GOT3 (cell line): Measurements from ENCODE around the gene ECEL1.

Source experiments
- DNase-seq: peaks from one replicate; lab custom pipeline; 2025; ENCODE audit warnings: mixed read lengths; lab: John Stamatoyannopoulos, UW

Gene ECEL1

GRCh38 chr2:232498452-232498851, 10.8 kb upstream of the ECEL1 start:
- DNase-seq = no peak

- DNase-seq = no peak
Measured at GRCh38 chr2:232497348-232497747, 9.7 kb upstream of the ECEL1 start.

GRCh38 chr2:232496501-232497270, 9.1 kb upstream of the ECEL1 start:
- no peak for DNase-seq

- DNase-seq = no peak
Measured at GRCh38 chr2:232495292-232495691, 7.7 kb upstream of the ECEL1 start.

- no peak for DNase-seq
Measured at GRCh38 chr2:232494542-232494941, 6.9 kb upstream of the ECEL1 start.

- no peak for DNase-seq
Measured at GRCh38 chr2:232493701-232494474, 6.3 kb upstream of the ECEL1 start.

- no peak for DNase-seq
Measured at GRCh38 chr2:232492963-232493700, 5.5 kb upstream of the ECEL1 start.

GRCh38 chr2:232492236-232492848, 4.7 kb upstream of the ECEL1 start:
- DNase-seq = no peak

- DNase-seq = no peak
Measured at GRCh38 chr2:232491139-232491780, 3.6 kb upstream of the ECEL1 start.

- no peak for DNase-seq
Measured at GRCh38 chr2:232490221-232491138, 2.8 kb upstream of the ECEL1 start.

GRCh38 chr2:232489516-232490220, 2.0 kb upstream of the ECEL1 start:
- no peak for DNase-seq

GRCh38 chr2:232488721-232489300, 1.2 kb upstream of the ECEL1 start:
- DNase-seq = no peak

GRCh38 chr2:232488097-232488711, 570 bp upstream of the ECEL1 start:
- no peak for DNase-seq

GRCh38 chr2:232486558-232487384, 863 bp downstream of the ECEL1 start:
- DNase-seq = no peak

GRCh38 chr2:232485757-232486557, 1.7 kb downstream of the ECEL1 start:
- DNase-seq = no peak

GRCh38 chr2:232485348-232485756, 2.3 kb downstream of the ECEL1 start:
- no peak for DNase-seq

- DNase-seq = no peak
Measured at GRCh38 chr2:232484628-232485347, 2.8 kb downstream of the ECEL1 start.
